Measurements from ENCODE around the gene ADARB1. TPM values are rescaled to one million over a fixed set of nuclear protein-coding genes. Genes with fewer than 3 reads are reported as not detected.

The ADARB1 gene
- total and polyA plus RNA-seq, 9 of the 15 experiments (the other 6 are each of a cell fraction or from before 2014, with no cell fraction given) = 6.7 to 16.0 (median 8.3) TPM

DNA sequence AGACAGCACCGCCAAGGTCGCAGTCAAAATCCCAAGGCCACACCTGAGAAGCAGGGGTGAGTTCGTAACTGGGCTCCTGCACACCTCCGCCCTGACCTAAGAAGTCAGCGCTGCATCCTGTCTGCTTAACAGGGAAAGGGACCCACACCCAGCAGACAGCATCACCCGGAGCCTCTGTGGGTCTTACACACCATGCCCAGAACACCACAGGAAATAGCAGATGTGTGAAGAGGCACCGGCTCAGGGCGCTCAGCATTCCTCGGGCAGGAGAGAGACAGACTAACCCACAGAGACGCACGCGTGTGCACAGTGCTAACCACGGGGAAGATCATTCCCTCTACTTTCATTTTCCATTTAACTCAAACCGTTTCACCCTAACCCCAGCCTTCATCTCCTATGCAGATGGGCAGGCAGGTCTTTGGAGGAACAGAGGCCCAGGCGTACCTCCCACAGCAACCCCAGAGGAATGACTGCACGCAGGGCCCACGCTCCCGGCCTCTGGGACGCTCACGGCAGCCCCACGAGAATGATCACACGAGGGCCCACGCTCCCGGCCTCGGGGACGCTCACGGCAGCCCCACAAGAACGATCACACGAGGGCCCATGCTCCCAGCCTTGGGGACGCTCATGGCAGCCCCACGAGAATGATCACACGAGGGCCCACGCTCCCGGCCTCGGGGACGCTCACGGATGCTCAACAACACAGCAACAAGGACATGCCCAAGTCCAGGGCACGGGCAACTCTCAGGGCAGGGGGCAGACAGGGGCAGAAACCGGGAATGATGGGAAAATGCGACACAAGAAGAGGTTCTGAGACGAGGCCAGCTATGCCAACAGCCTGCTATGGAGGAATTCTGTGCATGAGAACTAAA is 192.4 kb downstream of the ADARB1 start:
- DNase-seq (ENCODE audit: extremely low read depth in 1 of 4, low spot score in 3 of 4) = no peak
- in situ Hi-C loops (cut with MboI) (no loop called here), intact Hi-C loops (cut with micrococcal nuclease) (no loop called here)
- Histone ChIP-seq H3K36me3 (ENCODE audit: control insufficient read depth, insufficient read depth, low read length) (peaks cover 46% of the 10 kb centered on the region; the same call in 2 of the 3 replicates), H2AFZ (ENCODE audit: low read depth, low read length) (no peak overlapping the region), H3K4me1 (replicated peaks in 1 of 2; ENCODE audit: control insufficient read depth in 2 of 2, insufficient read depth in 2 of 2, low read length in 2 of 2) (peaks cover 0 to 6% of the 10 kb centered on the region in 2 experiments; a peak in 1 of 5 replicates), H4K20me1 (replicated peaks; ENCODE audit: control insufficient read depth, insufficient read depth, low read length) (no peaks in the 10 kb centered on the region), H3K27me3 (ENCODE audit: control insufficient read depth in 2 of 2, insufficient read depth in 2 of 2, low read length in 2 of 2) (no peaks in the 10 kb centered on the region), H3K27ac (ENCODE audit: extremely low read depth, low read depth, low read length) (no peak overlapping the region), H3K4me3 (no peak overlapping the region), H3K4me2 (ENCODE audit: insufficient read depth, low read length) (no peak overlapping the region), H3K9ac (ENCODE audit: insufficient read depth in 1 of 2, low read depth in 2 of 2, low read length in 2 of 2) (no peak overlapping the region; a peak in 1 of 4 replicates), H3K9me1 (ENCODE audit: control insufficient read depth, insufficient read depth, low read length) (no peaks in the 10 kb centered on the region), H3K79me2 (ENCODE audit: control insufficient read depth, insufficient read depth, low read length) (no peaks in the 10 kb centered on the region), H3K9me3 (replicated peaks; ENCODE audit: control insufficient read depth, insufficient read depth, low read depth, low read length) (no peaks in the 10 kb centered on the region)
- no TSS peak for BruUV-seq (replicated peaks)
- WGBS (ENCODE audit: insufficient coverage, low coverage, missing lambda C conversion rate) = 91% methylated on average over 33 of the region's 41 CpGs
- ChIA-PET CTCF (ENCODE audit: low intra/inter-chr PET ratio) (no interaction called here), POLR2A (no interaction called here)
- FAIRE-seq = no peak
- ATAC-seq = no peak
- no peak for TF ChIP-seq SAFB (IDR thresholded peaks at IDR 0.05; ENCODE audit: borderline replicate concordance, low read depth, low read length)
- TF ChIP-seq POLR3A (IDR thresholded peaks at IDR 0.05; ENCODE audit: borderline replicate concordance, extremely low read depth, insufficient read depth, insufficient read length) = no peak
- TF ChIP-seq CSDE1 (IDR thresholded peaks at IDR 0.05) = no peak

DNA sequence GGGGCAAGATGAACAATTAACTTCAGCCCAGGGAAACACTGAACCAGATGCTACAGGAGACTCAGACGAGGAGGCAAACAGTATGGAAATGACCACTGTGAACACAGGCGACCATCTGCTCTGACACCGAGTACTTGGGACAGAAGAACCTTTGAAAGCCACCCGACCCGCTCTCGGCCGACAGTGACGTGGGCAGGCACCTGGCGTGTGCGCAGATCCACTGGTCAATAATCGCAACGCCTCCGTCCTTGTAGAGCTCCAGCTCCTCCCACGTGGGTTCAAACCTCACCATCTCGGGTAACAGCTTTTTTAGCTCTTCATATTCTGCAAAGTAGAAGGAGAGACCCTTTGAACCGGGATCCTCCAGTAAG is 193.0 kb downstream of the ADARB1 start:
- H3K9me3 ChIP-seq (replicated peaks; ENCODE audit: control insufficient read depth, insufficient read depth, low read depth, low read length) = no peaks in the 10 kb centered on the region
- no peaks in the 10 kb centered on the region for H3K79me2 ChIP-seq (ENCODE audit: control insufficient read depth, insufficient read depth, low read length)
- no peak for ATAC-seq
- no peaks in the 10 kb centered on the region for H4K20me1 ChIP-seq (replicated peaks; ENCODE audit: control insufficient read depth, insufficient read depth, low read length)
- H3K4me1 ChIP-seq (replicated peaks in 1 of 2; ENCODE audit: control insufficient read depth in 2 of 2, insufficient read depth in 2 of 2, low read length in 2 of 2) = peaks cover 0 to 6% of the 10 kb centered on the region in 2 experiments; a peak in 1 of 5 replicates
- BruUV-seq (replicated peaks) = no TSS peak
- no peak for FAIRE-seq
- no peaks in the 10 kb centered on the region for H3K27me3 ChIP-seq (ENCODE audit: control insufficient read depth in 2 of 2, insufficient read depth in 2 of 2, low read length in 2 of 2)
- H3K27ac ChIP-seq (ENCODE audit: extremely low read depth, low read depth, low read length) = no peak overlapping the region
- no peak overlapping the region for H3K4me2 ChIP-seq (ENCODE audit: insufficient read depth, low read length)
- no peak for DNase-seq (ENCODE audit: extremely low read depth in 1 of 4, low spot score in 3 of 4)
- no peak overlapping the region for H3K9ac ChIP-seq (ENCODE audit: insufficient read depth in 1 of 2, low read depth in 2 of 2, low read length in 2 of 2)
- CTCF ChIA-PET (ENCODE audit: low intra/inter-chr PET ratio) = no interaction called here
- 86% methylated on average over 15 of the region's 16 CpGs for WGBS (ENCODE audit: insufficient coverage, low coverage, missing lambda C conversion rate)
- intact Hi-C loops (cut with micrococcal nuclease) = no loop called here
- H2AFZ ChIP-seq (ENCODE audit: low read depth, low read length) = no peak overlapping the region
- in situ Hi-C loops (cut with MboI) = no loop called here
- POLR2A ChIA-PET = no interaction called here
- H3K9me1 ChIP-seq (ENCODE audit: control insufficient read depth, insufficient read depth, low read length) = no peaks in the 10 kb centered on the region
- peaks cover 46% of the 10 kb centered on the region for H3K36me3 ChIP-seq (ENCODE audit: control insufficient read depth, insufficient read depth, low read length)
- H3K4me3 ChIP-seq = no peak overlapping the region
- no peak for TF ChIP-seq RAD51 (IDR thresholded peaks at IDR 0.05; ENCODE audit: borderline replicate concordance, low read depth)
- no peak for TF ChIP-seq DPF2 (IDR thresholded peaks at IDR 0.05)
- TF ChIP-seq ZNF282 (CRISPR knock-in tag; IDR thresholded peaks at IDR 0.05) = no peak
- TF ChIP-seq, protein P1, sequence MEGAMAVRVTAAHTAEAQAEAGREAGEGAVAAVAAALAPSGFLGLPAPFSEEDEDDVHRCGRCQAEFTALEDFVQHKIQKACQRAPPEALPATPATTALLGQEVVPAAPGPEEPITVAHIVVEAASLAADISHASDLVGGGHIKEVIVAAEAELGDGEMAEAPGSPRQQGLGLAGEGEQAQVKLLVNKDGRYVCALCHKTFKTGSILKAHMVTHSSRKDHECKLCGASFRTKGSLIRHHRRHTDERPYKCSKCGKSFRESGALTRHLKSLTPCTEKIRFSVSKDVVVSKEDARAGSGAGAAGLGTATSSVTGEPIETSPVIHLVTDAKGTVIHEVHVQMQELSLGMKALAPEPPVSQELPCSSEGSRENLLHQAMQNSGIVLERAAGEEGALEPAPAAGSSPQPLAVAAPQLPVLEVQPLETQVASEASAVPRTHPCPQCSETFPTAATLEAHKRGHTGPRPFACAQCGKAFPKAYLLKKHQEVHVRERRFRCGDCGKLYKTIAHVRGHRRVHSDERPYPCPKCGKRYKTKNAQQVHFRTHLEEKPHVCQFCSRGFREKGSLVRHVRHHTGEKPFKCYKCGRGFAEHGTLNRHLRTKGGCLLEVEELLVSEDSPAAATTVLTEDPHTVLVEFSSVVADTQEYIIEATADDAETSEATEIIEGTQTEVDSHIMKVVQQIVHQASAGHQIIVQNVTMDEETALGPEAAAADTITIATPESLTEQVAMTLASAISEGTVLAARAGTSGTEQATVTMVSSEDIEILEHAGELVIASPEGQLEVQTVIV (CRISPR knock-in tag; IDR thresholded peaks at IDR 0.05; ENCODE audit: borderline replicate concordance) = no peak
- TF ChIP-seq ETV6 (IDR thresholded peaks at IDR 0.05; ENCODE audit: borderline replicate concordance in 1 of 2, low read depth in 2 of 2, low read length in 1 of 2) = no peak
- no peak for TF ChIP-seq ETV6 (CRISPR knock-in tag; IDR thresholded peaks at IDR 0.05; ENCODE audit: borderline replicate concordance)
- no peak for TF ChIP-seq ZNF785 (CRISPR knock-in tag; IDR thresholded peaks at IDR 0.05)
- TF ChIP-seq, protein P2, sequence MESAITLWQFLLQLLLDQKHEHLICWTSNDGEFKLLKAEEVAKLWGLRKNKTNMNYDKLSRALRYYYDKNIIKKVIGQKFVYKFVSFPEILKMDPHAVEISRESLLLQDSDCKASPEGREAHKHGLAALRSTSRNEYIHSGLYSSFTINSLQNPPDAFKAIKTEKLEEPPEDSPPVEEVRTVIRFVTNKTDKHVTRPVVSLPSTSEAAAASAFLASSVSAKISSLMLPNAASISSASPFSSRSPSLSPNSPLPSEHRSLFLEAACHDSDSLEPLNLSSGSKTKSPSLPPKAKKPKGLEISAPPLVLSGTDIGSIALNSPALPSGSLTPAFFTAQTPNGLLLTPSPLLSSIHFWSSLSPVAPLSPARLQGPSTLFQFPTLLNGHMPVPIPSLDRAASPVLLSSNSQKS (CRISPR knock-in tag; IDR thresholded peaks at IDR 0.05) = no peak

Data from K562 (cell line).